Measurements from ENCODE around the gene SEC14L2.
A peak's percentile ranks its signal among the peaks of the same experiment; 100 is the strongest.

SEC14L2 gene

DNA sequence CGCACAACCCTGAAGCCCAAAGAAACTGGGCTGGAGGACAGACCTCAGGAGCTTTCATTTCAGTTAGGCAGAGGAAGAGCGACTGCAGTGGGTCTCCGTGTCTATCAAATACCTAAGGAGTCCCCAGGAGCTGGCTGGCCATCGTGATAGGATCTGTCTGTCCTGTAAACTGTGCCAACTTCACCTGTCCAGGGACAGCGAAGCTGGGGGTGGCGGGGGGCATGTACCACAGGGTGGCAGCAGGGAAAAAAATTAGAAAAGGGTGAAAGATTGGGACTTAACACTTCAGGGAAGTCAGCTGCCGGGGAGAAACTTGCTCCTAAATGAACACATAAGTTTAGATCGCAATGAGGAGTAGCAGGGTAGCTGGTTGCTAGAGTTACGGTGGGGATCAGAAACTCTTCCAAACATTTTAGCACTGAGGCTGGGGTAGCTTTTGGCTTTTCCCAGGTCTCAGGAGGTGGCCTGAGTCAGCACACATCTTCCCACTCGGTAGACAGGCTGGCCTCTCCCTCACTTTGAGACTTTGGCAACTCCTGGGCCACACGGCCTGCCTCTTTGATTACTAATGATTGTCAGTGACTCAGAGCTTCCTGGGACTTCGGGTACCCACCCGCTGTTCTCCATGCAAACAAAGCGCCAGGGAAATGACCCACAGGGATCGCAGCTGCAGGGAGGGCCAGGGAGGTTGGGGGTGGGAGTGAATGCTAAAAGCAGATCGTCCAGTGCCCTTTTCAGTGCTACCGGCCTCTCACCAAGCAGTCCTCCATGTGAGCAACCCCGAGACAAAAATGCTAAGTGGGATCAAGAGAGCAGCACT, 25.9 kb downstream of the SEC14L2 start (continued):
- TF ChIP-seq, protein P1, sequence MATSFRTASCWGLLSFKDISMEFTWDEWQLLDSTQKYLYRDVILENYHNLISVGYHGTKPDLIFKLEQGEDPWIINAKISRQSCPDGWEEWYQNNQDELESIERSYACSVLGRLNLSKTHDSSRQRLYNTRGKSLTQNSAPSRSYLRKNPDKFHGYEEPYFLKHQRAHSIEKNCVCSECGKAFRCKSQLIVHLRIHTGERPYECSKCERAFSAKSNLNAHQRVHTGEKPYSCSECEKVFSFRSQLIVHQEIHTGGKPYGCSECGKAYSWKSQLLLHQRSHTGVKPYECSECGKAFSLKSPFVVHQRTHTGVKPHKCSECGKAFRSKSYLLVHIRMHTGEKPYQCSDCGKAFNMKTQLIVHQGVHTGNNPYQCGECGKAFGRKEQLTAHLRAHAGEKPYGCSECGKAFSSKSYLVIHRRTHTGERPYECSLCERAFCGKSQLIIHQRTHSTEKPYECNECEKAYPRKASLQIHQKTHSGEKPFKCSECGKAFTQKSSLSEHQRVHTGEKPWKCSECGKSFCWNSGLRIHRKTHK (tag by site-specific recombination; IDR thresholded peaks at IDR 0.05): no peak
- TF ChIP-seq, protein P2, sequence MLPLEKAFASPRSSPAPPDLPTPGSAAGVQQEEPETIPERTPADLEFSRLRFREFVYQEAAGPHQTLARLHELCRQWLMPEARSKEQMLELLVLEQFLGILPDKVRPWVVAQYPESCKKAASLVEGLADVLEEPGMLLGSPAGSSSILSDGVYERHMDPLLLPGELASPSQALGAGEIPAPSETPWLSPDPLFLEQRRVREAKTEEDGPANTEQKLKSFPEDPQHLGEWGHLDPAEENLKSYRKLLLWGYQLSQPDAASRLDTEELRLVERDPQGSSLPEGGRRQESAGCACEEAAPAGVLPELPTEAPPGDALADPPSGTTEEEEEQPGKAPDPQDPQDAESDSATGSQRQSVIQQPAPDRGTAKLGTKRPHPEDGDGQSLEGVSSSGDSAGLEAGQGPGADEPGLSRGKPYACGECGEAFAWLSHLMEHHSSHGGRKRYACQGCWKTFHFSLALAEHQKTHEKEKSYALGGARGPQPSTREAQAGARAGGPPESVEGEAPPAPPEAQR (tag by site-specific recombination; IDR thresholded peaks at IDR 0.05): no peak
- TF ChIP-seq ZNF433 (tag by site-specific recombination; IDR thresholded peaks at IDR 0.05; ENCODE audit: low read depth) (no peak), ZNF335 (tag by site-specific recombination; conservative IDR thresholded peaks at IDR 0.05) (no peak; the same call in 1 of the 2 replicates), ZFP41 (tag by site-specific recombination; IDR thresholded peaks at IDR 0.05; ENCODE audit: borderline replicate concordance) (no peak), ZNF596 (tag by site-specific recombination; IDR thresholded peaks at IDR 0.05) (no peak), SALL2 (tag by site-specific recombination; IDR thresholded peaks at IDR 0.05; ENCODE audit: borderline replicate concordance) (no peak), ZNF561 (tag by site-specific recombination; IDR thresholded peaks at IDR 0.05; ENCODE audit: borderline replicate concordance) (no peak), ZNF23 (tag by site-specific recombination; IDR thresholded peaks at IDR 0.05; ENCODE audit: borderline replicate concordance) (no peak), ZFHX2 (tag by site-specific recombination; conservative IDR thresholded peaks at IDR 0.05) (no peak; the same call in 1 of the 2 replicates), ZBTB17 (tag by site-specific recombination; IDR thresholded peaks at IDR 0.05) (peak; percentile 42; the same call in 1 of the 2 replicates), ZNF292 (tag by site-specific recombination; IDR thresholded peaks at IDR 0.05; ENCODE audit: borderline replicate concordance, low read depth) (no peak), ZNF223 (tag by site-specific recombination; IDR thresholded peaks at IDR 0.05) (no peak), ZNF792 (tag by site-specific recombination; IDR thresholded peaks at IDR 0.05) (no peak), IKZF3 (tag by site-specific recombination; IDR thresholded peaks at IDR 0.05) (peak; percentile 78), ZNF2 (tag by site-specific recombination; IDR thresholded peaks at IDR 0.05) (no peak), ZNF629 (tag by site-specific recombination; IDR thresholded peaks at IDR 0.05) (peak; percentile 59), ZFP37 (tag by site-specific recombination; IDR thresholded peaks at IDR 0.05) (no peak; the same call in 1 of the 2 replicates), ZNF549 (tag by site-specific recombination; IDR thresholded peaks at IDR 0.05) (no peak)
- TF ChIP-seq, protein P3, sequence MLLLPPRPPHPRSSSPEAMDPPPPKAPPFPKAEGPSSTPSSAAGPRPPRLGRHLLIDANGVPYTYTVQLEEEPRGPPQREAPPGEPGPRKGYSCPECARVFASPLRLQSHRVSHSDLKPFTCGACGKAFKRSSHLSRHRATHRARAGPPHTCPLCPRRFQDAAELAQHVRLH (tag by site-specific recombination; IDR thresholded peaks at IDR 0.05): no peak
- TF ChIP-seq, protein P4, sequence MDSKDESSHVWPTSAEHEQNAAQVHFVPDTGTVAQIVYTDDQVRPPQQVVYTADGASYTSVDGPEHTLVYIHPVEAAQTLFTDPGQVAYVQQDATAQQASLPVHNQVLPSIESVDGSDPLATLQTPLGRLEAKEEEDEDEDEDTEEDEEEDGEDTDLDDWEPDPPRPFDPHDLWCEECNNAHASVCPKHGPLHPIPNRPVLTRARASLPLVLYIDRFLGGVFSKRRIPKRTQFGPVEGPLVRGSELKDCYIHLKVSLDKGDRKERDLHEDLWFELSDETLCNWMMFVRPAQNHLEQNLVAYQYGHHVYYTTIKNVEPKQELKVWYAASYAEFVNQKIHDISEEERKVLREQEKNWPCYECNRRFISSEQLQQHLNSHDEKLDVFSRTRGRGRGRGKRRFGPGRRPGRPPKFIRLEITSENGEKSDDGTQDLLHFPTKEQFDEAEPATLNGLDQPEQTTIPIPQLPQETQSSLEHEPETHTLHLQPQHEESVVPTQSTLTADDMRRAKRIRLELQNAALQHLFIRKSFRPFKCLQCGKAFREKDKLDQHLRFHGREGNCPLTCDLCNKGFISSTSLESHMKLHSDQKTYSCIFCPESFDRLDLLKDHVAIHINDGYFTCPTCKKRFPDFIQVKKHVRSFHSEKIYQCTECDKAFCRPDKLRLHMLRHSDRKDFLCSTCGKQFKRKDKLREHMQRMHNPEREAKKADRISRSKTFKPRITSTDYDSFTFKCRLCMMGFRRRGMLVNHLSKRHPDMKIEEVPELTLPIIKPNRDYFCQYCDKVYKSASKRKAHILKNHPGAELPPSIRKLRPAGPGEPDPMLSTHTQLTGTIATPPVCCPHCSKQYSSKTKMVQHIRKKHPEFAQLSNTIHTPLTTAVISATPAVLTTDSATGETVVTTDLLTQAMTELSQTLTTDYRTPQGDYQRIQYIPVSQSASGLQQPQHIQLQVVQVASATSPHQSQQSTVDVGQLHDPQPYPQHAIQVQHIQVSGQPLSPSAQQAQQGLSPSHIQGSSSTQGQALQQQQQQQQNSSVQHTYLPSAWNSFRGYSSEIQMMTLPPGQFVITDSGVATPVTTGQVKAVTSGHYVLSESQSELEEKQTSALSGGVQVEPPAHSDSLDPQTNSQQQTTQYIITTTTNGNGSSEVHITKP (tag by site-specific recombination; IDR thresholded peaks at IDR 0.05): peak; percentile 59
- TF ChIP-seq, protein P5, sequence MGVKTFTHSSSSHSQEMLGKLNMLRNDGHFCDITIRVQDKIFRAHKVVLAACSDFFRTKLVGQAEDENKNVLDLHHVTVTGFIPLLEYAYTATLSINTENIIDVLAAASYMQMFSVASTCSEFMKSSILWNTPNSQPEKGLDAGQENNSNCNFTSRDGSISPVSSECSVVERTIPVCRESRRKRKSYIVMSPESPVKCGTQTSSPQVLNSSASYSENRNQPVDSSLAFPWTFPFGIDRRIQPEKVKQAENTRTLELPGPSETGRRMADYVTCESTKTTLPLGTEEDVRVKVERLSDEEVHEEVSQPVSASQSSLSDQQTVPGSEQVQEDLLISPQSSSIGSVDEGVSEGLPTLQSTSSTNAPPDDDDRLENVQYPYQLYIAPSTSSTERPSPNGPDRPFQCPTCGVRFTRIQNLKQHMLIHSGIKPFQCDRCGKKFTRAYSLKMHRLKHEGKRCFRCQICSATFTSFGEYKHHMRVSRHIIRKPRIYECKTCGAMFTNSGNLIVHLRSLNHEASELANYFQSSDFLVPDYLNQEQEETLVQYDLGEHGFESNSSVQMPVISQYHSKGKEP (tag by site-specific recombination; IDR thresholded peaks at IDR 0.05): no peak
- TF ChIP-seq, protein P6, sequence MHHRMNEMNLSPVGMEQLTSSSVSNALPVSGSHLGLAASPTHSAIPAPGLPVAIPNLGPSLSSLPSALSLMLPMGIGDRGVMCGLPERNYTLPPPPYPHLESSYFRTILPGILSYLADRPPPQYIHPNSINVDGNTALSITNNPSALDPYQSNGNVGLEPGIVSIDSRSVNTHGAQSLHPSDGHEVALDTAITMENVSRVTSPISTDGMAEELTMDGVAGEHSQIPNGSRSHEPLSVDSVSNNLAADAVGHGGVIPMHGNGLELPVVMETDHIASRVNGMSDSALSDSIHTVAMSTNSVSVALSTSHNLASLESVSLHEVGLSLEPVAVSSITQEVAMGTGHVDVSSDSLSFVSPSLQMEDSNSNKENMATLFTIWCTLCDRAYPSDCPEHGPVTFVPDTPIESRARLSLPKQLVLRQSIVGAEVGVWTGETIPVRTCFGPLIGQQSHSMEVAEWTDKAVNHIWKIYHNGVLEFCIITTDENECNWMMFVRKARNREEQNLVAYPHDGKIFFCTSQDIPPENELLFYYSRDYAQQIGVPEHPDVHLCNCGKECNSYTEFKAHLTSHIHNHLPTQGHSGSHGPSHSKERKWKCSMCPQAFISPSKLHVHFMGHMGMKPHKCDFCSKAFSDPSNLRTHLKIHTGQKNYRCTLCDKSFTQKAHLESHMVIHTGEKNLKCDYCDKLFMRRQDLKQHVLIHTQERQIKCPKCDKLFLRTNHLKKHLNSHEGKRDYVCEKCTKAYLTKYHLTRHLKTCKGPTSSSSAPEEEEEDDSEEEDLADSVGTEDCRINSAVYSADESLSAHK (tag by site-specific recombination; IDR thresholded peaks at IDR 0.05): peak; percentile 45; the same call in 1 of the 2 replicates
- TF ChIP-seq, protein P7, sequence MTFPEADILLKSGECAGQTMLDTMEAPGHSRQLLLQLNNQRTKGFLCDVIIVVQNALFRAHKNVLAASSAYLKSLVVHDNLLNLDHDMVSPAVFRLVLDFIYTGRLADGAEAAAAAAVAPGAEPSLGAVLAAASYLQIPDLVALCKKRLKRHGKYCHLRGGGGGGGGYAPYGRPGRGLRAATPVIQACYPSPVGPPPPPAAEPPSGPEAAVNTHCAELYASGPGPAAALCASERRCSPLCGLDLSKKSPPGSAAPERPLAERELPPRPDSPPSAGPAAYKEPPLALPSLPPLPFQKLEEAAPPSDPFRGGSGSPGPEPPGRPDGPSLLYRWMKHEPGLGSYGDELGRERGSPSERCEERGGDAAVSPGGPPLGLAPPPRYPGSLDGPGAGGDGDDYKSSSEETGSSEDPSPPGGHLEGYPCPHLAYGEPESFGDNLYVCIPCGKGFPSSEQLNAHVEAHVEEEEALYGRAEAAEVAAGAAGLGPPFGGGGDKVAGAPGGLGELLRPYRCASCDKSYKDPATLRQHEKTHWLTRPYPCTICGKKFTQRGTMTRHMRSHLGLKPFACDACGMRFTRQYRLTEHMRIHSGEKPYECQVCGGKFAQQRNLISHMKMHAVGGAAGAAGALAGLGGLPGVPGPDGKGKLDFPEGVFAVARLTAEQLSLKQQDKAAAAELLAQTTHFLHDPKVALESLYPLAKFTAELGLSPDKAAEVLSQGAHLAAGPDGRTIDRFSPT (tag by site-specific recombination; IDR thresholded peaks at IDR 0.05): peak; percentile 45; the same call in 1 of the 2 replicates

Measured in HEK293 (cell line).